GM12878 (cell line): Measurements from ENCODE around the gene HDAC5. TPM values are rescaled to one million over a fixed set of nuclear protein-coding genes. Genes with fewer than 3 reads are reported as not detected.

ENCODE experiments used
- BACH1 ChIP-seq: fragments of 450-650 bp; IDR thresholded peaks from 2 replicates; pipeline ENCODE4 v1.6.1; 2017; ENCODE audit warnings: mild to moderate bottlenecking, borderline replicate concordance
- CBFB ChIP-seq: IDR thresholded peaks from 2 replicates; pipeline ENCODE4 v1.6.1; 2016; ENCODE audit warnings: antibody characterized with exemption, low read depth
- IRF4 ChIP-seq: IDR thresholded peaks from 2 replicates; pipeline ENCODE4 v1.6.1; 2011; ENCODE audit warnings: low read depth, low read length
- RAD21 ChIP-seq: IDR thresholded peaks from 2 replicates; pipeline ENCODE4 v1.6.1; 2011; ENCODE audit warnings: mild to moderate bottlenecking, low read depth, low read length, moderate library complexity; ENCODE audit not compliant: insufficient read depth
- RBBP5 ChIP-seq: fragments of 200-600 bp; sonication (generic); conservative IDR thresholded peaks from 2 replicates; pipeline ENCODE4 v1.6.1; 2016
- SPI1 ChIP-seq: IDR thresholded peaks from 2 replicates; pipeline ENCODE4 v1.6.1; 2011; ENCODE audit warnings: low read depth, mild to moderate bottlenecking, low read length, moderate library complexity, borderline replicate concordance; ENCODE audit not compliant: insufficient read depth
- polyA plus RNA-seq, 11 experiments: library from polyadenylated mRNA; depleted of rRNA in 4 of 11; unstranded in 6 of 11; stranded (reverse) in 5 of 11; fragments of >200 nt; fragmentation: Nextera tagmentation in 4 of 11; fragmentation: Illumina TruSeq in 1 of 11; extraction: Ambion mirVana in 4 of 11; extraction: Trizol in 1 of 11; gene quantifications; 1 replicate in 1 of 11; 2 replicates in 10 of 11; pipeline versions ENCODE4 v1.2.1 to v1.2.3, GENCODE V29; 2011 to 2016; ENCODE audit warnings: inconsistent platforms in 2 of 11, missing spikeins in 2 of 11, low read depth in 1 of 11
- total RNA-seq, 4 experiments: library from RNA; depleted of rRNA in 3 of 4; stranded (reverse); fragments of >200 nt in 3 of 4; fragmentation: Illumina TruSeq in 1 of 4; extraction: Trizol in 1 of 4; gene quantifications; 2 replicates each; pipeline versions ENCODE4 v1.2.1 to v1.2.3, GENCODE V29; 2013 to 2021
- TF ChIP-seq, protein P1 (sequence below): IDR thresholded peaks from 2 replicates; pipeline ENCODE4 v1.6.1; 2012; ENCODE audit warnings: improper control_type of control experiment, low read depth, low read length; ENCODE audit not compliant: insufficient replicate concordance
- TF ChIP-seq, protein P2 (sequence below): fragments of 150-350 bp; IDR thresholded peaks from 2 replicates; pipeline ENCODE4 v1.6.1; 2014; ENCODE audit warnings: mild to moderate bottlenecking, low read depth, low read length
- TF ChIP-seq, protein P3 (sequence below): fragments of 450-650 bp; IDR thresholded peaks from 2 replicates; pipeline ENCODE4 v1.6.1; 2017; ENCODE audit warnings: mild to moderate bottlenecking, moderate library complexity
- TF ChIP-seq, protein P4 (sequence below): IDR thresholded peaks from 2 replicates; pipeline ENCODE4 v1.6.1; 2012; ENCODE audit warnings: mild to moderate bottlenecking, low read depth, low read length
- TF ChIP-seq, protein P5 (sequence below): fragments of 450-650 bp; IDR thresholded peaks from 2 replicates; pipeline ENCODE4 v1.6.1; 2016; ENCODE audit warnings: mild to moderate bottlenecking

The HDAC5 gene
- total and polyA plus RNA-seq, 10 of the 15 experiments (the other 5 are each of a cell fraction or from before 2014, with no cell fraction given), result 1.1 to 58.0 (median 27.3) TPM

DNA sequence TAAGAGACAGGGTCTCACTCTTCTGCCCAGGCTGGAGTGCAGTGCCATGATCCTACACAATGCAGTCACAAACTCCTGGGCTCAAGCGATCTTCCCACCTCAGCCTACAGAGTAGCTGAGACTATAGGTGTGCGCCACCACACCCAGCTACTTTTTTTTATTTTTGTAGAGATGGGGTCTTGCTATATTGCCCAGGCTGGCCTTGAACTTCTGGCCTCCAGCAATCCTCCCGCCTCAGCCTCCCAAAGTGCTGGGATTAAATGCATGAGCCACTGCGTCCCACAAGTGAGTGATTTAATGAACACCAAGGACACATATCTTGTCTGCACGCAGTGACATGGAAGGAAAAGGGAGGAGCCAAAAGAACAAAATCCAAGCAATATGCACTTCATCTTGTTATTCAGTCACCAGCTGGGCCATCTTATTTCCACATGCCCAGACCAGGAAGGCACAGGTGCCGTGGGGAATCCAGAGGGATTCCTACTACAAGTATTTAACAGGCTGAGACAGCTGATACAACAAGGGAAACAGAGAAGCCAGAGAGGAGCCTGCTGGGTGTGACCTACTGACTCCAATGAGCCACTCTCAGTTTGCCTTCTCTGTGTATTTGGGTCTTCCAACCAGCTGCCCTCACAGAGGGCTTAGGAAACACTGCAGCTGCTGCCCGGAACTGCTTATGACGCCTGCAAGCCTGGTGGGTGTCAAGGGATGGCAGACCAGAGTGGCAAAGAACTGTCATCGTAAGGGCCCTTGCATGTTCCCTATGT lies 74.0 kb downstream of the HDAC5 start (continued):
- TF ChIP-seq, protein P1, sequence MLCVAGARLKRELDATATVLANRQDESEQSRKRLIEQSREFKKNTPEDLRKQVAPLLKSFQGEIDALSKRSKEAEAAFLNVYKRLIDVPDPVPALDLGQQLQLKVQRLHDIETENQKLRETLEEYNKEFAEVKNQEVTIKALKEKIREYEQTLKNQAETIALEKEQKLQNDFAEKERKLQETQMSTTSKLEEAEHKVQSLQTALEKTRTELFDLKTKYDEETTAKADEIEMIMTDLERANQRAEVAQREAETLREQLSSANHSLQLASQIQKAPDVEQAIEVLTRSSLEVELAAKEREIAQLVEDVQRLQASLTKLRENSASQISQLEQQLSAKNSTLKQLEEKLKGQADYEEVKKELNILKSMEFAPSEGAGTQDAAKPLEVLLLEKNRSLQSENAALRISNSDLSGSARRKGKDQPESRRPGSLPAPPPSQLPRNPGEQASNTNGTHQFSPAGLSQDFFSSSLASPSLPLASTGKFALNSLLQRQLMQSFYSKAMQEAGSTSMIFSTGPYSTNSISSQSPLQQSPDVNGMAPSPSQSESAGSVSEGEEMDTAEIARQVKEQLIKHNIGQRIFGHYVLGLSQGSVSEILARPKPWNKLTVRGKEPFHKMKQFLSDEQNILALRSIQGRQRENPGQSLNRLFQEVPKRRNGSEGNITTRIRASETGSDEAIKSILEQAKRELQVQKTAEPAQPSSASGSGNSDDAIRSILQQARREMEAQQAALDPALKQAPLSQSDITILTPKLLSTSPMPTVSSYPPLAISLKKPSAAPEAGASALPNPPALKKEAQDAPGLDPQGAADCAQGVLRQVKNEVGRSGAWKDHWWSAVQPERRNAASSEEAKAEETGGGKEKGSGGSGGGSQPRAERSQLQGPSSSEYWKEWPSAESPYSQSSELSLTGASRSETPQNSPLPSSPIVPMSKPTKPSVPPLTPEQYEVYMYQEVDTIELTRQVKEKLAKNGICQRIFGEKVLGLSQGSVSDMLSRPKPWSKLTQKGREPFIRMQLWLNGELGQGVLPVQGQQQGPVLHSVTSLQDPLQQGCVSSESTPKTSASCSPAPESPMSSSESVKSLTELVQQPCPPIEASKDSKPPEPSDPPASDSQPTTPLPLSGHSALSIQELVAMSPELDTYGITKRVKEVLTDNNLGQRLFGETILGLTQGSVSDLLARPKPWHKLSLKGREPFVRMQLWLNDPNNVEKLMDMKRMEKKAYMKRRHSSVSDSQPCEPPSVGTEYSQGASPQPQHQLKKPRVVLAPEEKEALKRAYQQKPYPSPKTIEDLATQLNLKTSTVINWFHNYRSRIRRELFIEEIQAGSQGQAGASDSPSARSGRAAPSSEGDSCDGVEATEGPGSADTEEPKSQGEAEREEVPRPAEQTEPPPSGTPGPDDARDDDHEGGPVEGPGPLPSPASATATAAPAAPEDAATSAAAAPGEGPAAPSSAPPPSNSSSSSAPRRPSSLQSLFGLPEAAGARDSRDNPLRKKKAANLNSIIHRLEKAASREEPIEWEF, result no peak
- no peak for TF ChIP-seq IRF4
- TF ChIP-seq CBFB, result no peak
- TF ChIP-seq, protein P2, sequence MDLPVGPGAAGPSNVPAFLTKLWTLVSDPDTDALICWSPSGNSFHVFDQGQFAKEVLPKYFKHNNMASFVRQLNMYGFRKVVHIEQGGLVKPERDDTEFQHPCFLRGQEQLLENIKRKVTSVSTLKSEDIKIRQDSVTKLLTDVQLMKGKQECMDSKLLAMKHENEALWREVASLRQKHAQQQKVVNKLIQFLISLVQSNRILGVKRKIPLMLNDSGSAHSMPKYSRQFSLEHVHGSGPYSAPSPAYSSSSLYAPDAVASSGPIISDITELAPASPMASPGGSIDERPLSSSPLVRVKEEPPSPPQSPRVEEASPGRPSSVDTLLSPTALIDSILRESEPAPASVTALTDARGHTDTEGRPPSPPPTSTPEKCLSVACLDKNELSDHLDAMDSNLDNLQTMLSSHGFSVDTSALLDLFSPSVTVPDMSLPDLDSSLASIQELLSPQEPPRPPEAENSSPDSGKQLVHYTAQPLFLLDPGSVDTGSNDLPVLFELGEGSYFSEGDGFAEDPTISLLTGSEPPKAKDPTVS, result no peak
- TF ChIP-seq RBBP5, result no peak
- TF ChIP-seq, protein P3, sequence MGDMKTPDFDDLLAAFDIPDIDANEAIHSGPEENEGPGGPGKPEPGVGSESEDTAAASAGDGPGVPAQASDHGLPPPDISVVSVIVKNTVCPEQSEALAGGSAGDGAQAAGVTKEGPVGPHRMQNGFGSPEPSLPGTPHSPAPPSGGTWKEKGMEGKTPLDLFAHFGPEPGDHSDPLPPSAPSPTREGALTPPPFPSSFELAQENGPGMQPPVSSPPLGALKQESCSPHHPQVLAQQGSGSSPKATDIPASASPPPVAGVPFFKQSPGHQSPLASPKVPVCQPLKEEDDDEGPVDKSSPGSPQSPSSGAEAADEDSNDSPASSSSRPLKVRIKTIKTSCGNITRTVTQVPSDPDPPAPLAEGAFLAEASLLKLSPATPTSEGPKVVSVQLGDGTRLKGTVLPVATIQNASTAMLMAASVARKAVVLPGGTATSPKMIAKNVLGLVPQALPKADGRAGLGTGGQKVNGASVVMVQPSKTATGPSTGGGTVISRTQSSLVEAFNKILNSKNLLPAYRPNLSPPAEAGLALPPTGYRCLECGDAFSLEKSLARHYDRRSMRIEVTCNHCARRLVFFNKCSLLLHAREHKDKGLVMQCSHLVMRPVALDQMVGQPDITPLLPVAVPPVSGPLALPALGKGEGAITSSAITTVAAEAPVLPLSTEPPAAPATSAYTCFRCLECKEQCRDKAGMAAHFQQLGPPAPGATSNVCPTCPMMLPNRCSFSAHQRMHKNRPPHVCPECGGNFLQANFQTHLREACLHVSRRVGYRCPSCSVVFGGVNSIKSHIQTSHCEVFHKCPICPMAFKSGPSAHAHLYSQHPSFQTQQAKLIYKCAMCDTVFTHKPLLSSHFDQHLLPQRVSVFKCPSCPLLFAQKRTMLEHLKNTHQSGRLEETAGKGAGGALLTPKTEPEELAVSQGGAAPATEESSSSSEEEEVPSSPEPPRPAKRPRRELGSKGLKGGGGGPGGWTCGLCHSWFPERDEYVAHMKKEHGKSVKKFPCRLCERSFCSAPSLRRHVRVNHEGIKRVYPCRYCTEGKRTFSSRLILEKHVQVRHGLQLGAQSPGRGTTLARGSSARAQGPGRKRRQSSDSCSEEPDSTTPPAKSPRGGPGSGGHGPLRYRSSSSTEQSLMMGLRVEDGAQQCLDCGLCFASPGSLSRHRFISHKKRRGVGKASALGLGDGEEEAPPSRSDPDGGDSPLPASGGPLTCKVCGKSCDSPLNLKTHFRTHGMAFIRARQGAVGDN, result no peak
- TF ChIP-seq, protein P4, sequence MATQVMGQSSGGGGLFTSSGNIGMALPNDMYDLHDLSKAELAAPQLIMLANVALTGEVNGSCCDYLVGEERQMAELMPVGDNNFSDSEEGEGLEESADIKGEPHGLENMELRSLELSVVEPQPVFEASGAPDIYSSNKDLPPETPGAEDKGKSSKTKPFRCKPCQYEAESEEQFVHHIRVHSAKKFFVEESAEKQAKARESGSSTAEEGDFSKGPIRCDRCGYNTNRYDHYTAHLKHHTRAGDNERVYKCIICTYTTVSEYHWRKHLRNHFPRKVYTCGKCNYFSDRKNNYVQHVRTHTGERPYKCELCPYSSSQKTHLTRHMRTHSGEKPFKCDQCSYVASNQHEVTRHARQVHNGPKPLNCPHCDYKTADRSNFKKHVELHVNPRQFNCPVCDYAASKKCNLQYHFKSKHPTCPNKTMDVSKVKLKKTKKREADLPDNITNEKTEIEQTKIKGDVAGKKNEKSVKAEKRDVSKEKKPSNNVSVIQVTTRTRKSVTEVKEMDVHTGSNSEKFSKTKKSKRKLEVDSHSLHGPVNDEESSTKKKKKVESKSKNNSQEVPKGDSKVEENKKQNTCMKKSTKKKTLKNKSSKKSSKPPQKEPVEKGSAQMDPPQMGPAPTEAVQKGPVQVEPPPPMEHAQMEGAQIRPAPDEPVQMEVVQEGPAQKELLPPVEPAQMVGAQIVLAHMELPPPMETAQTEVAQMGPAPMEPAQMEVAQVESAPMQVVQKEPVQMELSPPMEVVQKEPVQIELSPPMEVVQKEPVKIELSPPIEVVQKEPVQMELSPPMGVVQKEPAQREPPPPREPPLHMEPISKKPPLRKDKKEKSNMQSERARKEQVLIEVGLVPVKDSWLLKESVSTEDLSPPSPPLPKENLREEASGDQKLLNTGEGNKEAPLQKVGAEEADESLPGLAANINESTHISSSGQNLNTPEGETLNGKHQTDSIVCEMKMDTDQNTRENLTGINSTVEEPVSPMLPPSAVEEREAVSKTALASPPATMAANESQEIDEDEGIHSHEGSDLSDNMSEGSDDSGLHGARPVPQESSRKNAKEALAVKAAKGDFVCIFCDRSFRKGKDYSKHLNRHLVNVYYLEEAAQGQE, result no peak
- TF ChIP-seq, protein P5, sequence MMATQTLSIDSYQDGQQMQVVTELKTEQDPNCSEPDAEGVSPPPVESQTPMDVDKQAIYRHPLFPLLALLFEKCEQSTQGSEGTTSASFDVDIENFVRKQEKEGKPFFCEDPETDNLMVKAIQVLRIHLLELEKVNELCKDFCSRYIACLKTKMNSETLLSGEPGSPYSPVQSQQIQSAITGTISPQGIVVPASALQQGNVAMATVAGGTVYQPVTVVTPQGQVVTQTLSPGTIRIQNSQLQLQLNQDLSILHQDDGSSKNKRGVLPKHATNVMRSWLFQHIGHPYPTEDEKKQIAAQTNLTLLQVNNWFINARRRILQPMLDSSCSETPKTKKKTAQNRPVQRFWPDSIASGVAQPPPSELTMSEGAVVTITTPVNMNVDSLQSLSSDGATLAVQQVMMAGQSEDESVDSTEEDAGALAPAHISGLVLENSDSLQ, result no peak
- TF ChIP-seq BACH1, result no peak
- TF ChIP-seq RAD21, result no peak
- TF ChIP-seq SPI1, result no peak
